ENCODE results near the gene CDH13.

CDH13 gene

DNA sequence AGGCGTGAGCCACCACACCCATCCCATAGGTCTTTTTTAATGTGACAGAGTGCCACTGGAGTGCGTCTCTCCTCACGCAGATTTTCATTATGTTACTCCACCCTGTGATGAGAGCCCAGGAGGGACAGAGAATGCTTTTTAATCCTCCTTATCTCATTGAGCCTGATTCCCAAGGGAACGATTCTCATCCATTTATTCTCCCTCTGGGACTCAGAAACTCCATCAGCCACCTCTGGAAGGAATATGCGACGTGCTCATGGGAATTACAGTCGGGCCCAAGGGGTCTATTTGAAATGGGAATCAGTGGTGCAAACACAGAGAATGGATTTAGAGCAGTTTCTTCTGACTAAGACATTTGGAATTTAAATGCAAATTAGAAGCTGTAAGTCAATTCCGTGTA is 1025.1 kb downstream of the CDH13 start:
- no peak for DNase-seq

DNA sequence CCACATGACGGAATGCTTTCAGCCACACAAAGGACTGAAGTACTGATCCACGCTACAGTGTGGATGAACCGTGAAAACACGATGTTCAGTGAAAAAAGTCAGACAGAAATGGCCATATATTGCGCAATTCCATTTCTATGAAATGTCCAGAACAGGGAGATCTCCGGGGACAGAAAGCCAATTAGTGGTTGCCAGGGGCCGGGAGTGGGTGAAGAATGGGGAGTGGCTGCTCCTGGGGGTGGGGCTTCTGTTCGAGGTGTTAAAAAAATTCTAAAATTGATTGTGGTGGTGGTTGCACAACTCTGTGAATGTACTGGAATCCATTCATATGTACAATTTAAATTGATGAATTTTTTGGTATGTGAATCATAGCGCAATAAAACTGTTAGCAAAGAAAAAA is 1026.2 kb downstream of the CDH13 start:
- DNase-seq: no peak

DNA sequence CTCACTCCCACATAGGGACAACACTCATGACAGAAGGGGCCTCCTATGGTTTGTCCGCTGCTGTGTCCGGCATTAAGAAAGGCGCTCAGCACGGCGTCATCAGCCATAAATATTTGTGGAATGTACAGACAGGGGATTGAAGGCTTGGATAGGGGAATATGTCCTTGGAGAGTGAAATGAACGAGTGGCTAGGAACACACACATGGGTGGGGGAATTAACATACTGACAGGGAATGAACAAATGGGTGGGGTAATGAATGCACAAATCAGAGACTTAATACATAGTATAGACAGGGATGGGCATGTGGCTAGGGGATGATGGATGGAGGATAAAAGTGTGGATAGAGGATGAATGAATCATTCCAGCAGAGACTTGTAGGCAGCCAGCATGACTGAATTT is 1027.0 kb downstream of the CDH13 start:
- DNase-seq: no peak

DNA sequence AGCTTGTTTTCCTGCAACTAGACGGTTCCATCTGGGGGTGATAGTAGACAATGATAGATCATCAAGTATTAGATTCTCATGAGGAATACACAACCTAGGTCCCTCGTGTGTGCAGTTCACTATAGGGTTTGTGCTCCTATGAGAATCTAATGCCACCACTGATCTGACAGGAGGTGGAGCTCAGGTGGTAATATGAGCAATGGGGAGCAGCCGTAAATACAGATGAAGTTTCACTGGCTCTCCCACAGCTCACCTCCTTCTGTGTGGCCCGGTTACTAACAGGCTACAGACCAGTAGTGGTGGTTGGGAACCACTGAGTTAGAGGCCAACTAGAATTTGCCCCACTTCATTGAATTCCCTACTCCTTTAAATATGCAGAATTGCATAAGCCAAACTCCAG is 1033.5 kb downstream of the CDH13 start:
- DNase-seq: no peak

DNA sequence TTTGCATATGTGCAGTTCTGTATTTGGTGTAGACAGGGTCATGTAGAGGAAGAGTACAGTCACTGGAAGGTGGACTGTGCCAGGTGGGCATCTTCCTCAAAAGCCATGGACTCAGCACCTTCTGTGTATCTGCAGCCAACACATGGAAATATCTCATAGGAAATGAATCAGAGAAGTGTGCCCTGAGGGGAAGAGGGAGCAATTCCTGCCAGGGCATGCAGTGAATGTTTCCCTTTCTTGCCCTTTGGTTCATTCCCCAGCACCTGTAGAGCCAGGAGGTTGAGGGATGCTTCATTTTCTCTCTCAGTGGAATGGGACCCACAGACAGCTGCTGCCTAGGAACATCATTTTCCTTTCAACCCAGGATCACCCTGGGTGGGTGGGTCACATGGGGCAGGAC is 1034.9 kb downstream of the CDH13 start:
- DNase-seq: no peak

DNA sequence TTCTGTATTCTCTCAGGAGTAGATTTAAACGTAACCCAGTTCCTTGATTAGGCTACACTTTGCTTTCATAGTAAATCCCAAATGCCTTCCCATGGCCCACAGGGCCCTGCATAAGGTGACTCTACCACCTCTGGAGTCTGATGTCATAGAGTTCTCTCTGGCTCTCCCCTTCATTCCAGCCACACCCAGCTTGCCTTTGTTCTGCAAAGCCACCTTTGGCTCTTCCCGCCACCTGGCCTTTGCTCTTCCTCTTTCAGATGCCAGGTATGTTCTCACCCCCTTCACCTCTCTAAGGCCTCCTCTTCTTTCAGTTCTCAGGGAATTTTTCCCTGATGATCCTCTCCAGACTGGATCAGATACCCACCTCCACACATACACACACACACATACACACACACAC is 1039.7 kb downstream of the CDH13 start:
- DNase-seq: no peak

DNA sequence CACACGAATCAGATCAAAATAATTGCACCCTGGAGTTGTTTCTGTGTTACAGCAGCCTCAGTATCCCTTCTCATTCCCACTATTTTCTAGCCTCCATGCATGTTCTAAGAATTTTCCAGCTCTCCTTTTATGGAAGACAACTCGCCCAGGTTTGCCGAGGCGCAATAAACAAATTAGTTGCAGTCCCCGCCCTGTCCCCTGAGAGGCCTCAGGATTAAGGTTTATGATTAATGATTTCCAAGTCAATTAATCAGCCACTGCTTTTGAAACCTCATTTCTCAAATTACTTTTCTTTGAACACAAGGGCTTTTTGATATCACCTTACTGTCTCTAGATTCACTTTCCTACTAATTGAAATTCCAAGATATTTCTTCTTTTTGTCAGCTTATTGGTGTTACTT is 1042.7 kb downstream of the CDH13 start:
- DNase-seq: no peak

DNA sequence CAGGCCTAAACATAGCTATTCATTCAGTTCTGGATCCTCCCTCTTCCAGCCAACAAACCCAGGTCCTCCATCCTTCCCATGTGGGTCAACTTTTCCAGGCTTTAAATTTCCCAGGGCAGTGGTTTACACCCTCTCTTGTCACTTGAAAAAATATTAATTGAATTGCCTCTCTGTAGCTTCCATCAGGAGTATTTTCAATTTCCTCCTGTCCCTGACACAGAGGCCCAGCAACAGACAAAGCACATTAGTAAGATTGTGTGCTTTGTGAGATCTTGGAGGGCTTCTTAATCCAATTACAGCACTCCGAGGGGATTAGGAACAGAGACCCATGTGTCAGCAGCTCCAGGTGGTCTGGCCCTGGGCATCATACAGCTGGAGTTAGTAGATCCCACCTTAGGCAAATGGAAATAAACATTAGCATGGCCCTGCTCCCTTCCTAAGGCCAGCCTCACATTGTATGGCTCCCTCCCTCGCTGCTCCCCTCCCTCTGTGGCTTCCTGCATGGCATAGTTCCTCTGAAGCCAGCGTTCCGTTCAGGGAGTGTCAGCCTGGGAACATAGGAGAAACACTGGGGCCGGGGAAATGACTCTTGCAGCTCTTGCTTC is 1048.3 kb downstream of the CDH13 start:
- DNase-seq: no peak

DNA sequence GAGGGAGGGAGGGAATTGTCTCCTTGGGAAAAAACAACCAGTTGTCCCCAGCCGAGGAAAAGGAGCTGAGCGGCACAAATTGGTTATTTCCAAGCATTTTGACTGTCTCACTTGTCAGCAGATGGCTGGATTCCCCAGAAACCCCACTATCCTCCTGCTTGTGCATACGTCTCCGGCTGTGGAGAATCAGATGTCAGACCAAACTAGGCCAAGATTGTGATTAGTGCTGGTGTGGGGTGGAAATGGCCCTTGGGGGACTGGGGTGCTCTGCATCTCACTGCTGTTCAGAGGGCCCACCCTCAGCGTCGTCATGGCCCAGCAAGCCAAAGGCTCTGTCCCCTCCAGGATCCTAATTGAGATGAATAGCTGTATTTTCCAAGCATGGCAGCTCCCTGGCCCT is 1049.3 kb downstream of the CDH13 start:
- no peak for DNase-seq

DNA sequence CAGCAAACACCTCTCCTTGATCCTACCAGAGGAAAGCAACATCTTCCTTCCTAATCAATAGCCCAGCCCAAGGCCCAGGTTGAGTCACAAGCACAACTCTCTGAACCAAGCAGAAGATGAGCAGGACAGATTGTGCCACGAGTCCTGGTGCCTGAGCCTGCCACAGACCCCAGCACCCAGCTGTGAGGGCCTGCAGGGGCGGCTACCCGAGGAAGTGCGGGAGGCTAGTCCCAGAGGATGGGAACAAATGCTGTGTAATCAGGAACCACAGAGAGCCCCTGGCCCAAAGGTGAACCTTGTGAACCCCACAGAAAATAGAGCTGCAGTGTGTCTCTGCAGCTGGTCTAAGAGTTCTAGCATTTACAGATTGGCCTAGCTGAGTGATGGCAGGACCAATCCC is 1054.2 kb downstream of the CDH13 start:
- no peak for DNase-seq

DNA sequence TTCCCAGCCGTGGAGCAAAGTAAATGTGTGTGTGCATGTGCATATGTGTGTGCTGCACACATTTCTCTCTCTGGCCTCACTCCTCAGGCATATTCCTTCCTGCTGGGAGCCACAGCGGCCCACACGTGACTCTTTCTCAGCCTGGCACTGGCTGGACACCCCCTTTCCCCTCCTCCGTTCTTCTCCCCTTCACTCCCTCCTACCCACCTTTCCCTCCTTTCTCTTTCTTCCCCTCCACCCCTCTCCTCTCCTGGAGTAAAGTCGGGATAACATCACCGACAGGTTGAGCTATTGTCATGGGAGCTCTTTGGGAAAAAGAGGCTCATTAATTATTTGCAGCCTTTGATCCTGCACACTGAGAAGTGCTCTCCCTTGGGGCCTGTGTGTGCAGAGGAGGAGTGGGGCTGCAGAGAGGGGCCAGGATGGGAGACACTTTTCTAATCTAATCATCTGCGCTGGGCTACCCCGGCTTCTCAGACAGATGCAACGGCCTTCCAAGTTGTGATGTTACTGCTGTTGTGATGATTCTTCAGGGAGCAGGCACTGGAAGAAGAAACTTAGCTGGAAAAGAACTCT is 1054.7 kb downstream of the CDH13 start:
- DNase-seq: no peak

DNA sequence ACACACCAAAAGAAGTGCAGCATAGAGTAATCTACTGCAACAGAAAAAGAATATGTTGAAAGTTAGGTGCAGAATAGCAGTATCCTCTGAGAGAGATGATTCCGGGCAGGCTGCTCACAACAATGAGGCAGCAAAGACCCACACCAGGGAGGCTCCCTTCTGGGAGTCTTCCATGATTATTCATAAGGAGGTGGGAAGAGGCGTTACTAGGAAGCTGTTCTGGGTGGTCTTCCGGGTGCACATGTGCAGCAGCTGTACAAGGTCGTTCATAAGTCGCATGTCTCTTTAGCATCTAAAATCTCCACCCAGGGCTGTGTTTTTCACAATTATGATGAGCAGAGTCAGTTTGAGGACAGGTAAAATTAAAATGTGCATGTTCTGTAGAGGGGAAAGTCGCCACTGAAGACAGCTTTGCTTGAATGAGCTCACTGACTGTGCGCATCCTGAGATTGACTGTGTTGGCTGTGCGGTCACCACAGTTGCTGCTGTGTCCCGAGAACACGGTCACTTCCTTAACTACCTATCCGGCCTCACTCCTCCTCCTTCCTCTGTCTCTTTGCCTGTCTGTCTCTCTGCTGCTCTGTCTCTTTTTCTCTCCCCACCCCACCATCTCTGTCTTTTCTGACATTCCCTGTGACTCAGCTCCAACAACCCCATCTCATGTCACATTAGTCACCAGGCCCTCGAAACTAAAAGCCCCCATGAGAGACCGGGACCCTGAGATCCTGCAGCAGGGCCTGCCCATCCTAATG is 1055.5 kb downstream of the CDH13 start:
- no peak for DNase-seq

DNA sequence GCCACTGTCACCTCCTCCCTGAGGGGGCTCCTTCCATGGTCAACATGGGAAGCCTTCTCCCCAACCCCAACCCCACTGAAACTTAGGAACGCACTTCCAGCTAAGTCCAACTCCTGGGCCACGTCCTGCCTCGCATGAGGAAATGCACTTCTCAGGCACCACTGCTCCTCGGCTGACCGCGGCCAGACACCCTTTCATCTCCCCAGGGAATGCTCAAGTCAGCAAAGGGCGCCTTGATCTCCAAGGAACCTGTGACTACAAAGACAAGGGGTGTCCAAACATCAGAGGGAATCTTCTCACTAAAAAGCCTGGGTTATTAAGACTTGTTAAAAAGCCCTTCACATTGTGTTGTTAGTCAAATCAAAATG is 1056.1 kb downstream of the CDH13 start:
- DNase-seq: no peak

DNA sequence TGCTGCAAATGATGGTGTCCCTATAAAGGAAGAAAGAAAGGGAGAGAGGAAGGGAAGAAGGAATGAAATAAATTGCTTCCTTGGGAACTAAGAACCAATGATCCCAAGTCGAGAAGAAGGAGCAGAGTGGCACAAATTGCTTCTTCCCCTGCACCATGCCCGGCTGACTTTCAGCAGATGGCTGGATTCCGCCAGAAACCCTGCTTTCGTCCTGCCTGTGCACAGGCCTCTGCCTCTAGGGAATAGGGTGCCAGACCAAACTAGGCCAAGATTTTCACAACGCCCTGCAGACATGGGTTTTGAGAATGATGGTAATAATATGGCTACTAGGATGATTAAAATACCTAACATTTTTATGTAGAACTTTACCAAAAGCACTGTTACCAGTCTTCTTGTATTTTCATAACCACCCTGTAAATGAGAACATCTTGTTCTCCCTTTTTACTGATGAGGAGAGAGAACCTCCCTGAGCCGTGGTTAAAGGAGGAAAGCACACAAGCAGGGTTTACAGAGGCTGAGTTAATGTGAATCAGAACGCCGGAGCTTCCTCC is 1058.9 kb downstream of the CDH13 start:
- DNase-seq: no peak

DNA sequence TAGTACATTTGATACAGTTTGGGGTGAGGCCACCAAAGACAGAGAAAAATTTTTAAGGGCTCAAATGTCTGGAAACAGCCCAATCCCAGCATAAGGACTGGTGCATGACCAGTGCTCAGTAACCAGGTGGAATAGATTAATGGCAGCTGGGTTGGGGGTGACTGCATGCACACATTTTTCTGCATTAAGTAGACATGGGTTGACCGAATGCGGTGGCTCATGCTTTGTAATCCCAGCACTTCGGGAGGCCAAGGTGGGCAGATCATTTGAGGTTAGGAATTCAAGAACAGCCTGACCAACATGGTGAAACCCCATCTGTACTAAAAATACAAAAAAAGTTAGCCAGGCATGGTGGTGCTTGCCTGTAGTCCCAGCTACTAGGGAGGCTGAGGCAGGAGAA is 1060.0 kb downstream of the CDH13 start:
- no peak for DNase-seq

DNA sequence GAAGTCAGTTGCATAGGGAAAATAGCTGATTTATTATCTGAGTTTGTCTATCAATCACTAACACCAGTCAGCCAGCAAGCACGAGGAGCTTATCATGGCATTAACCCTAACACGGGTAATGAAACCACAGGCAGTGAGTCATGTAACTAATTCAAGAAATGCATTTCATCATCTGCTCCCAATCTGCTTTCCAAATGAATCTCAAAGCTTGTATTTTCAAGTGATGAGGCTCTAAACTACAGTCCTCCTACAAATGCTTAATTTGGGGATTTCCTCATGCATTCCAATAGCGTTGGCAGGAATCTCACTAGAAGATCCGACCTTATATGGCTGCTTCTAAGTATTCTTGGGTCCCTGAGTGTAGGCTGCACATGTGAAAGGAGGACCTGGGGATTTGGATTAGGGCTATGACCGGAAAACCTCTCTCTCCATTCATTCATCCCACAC is 1062.6 kb downstream of the CDH13 start:
- peak; percentile 81 for DNase-seq

DNA sequence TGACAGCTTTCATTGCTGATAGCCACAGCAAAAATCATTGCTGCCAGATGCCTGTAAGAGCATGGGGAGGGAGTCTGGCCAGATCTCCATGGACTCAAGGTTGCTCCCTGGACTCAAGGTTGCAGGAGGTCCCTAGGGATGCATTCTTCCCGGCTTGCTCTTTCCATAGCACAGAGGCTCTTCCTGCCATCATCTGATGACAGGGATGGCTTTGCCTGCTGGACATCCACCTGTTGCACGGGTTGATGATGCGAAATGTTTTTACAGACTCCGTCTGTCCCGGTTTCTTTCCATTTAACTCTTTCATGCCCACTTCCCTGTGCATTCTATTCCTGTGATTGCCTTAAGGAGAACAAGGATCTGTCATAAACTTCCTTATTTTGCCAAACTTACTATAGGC is 1065.5 kb downstream of the CDH13 start:
- DNase-seq: no peak

DNA sequence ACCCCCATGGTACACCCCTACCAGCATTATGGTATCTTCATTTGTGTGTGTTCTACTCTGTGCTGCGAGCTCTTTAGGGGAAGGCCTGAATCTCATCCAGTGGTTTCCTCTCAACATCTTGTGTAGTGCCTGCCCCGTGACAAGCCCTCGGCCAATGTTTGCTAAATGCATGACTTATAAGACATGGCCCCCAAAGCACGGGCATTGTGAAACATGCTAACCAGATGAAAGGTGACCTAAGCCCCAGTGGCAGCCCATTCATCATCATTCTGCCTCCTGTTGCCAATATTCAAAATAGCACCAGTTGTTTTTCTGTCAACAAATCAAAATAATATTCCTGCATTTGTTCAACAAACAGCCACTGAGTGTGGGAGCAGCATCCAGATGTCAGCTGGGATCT is 1072.2 kb downstream of the CDH13 start:
- DNase-seq: no peak

DNA sequence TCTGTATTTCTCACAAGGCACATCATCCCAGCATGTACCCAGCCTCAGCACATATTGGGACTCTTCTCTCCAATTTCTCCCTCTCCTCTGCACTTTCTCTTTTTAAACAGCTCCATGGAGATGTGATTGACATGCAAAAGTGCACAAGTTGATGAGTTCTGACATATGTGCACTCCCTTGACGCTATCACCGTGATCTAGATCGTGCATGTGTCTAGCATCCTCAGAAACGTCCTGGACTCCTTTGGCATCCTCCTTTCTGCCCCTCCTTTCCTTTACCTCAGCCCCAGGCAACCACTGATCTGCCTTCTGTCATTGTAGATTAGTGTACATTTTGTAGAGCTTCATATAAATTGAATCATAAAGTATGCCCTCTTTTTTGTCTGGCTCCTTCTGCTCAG is 1073.0 kb downstream of the CDH13 start:
- no peak for DNase-seq

DNA sequence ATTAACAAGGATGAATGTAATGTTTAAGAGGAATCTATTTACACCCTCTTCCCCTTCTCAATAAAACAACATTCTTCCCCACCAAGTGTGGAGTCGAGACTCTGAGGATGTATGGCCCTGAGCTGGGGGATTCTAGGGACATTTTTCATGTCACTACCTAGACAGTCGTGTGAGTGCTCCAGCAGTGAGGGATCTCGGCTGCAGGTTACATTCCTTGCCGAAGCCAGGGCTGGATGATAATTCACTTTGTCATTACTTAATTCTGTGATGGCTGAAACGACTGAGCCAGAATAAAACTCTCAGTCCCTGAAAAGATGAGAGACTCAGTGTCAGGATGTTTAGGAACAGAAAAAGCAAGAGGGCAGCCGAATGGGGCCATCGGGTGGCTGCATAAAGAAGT is 1074.1 kb downstream of the CDH13 start:
- DNase-seq: no peak

DNA sequence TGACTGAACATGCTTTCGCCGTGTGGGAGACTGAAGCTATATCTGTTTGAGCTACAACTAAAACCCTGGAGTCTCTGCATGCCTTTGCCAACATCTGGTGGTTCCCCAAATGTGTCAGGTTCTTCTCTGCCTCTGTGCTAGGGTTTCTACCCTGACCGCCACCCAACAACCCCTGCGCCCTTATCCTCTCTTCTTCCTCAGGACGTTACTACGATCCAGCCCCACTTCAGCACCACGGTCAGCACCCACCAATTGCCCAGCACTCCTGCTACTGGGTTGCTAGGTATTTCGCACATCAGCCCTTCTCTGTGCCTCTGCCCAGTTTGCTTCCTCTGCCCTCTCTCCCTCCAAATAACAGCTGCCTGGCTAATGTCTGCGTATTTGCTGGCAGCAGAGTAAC is 1074.7 kb downstream of the CDH13 start:
- DNase-seq: peak; percentile 15

DNA sequence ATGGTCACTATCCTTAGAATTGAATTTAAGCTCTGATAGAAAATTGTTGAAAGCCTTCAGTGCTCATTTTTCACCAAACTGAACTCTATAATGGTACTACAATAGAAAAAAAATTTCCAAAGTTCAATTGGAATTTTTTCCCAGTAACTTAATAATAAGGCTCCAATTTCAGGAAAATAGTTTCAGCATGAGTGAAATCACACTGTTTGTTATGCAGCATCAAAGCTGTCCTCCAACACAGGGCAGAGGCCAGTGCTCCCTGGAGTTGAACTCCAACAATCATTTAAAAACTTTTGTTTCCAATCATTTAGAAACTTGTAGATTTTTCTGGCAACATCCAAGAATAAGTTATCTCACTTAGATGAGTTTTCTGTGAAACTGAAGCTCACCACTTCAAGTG is 1077.9 kb downstream of the CDH13 start:
- DNase-seq: no peak

DNA sequence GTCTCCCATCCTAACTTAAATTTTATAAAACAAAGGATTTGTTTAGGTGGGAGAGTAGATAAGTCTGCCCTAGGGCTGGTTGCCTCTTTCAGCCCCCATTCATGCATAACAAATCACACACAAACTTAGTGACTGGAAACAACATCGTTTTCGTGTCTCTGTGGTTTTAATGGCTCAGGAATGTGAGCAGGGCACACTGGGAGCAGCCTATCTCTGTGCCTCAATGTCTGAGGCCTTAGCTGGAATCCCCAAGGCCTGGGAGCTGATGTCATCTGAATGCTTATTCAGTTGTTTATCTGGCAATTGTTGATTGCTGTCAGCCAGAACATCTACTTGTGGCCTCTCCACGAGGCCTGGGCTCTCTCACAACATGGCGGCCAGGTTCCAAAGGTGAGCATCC is 1079.1 kb downstream of the CDH13 start:
- DNase-seq: no peak

DNA sequence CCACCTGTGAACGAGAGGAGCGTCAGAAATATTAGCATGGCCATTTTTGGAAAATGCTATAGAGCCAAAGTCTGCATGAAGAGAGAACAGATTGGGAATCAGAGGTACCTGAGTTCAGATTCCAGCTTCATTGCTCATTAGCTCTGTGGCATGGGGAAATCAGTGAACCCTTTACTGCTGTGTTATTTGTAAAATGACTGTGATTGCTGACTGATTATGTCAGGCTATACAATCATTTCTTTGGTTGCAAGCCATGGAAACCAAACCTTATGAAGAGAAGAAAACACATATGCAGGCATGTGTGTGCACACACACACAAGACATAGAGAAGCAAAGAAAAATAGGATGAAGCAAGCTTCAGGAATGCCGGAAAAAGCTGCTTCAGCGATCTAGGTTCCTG is 1079.6 kb downstream of the CDH13 start:
- no peak for DNase-seq

All from inflammatory macrophage treated with lipopolysaccharide for 4 hours (primary cell).